ENCODE data around the gene ZNF528.
A peak's percentile ranks its signal among the peaks of the same experiment; 100 is the strongest.

Gene ZNF528

GRCh38 chr19:52397310-52398080 lies at the start of gene ZNF528:
ZNF528 (plus strand) TSS chr19:52397849; CDS start chr19:52402014, 4,165 bp downstream.
- ATAC-seq = peak; percentile 100
- Mint-ChIP-seq H3K9me3 (peaks cover 35% of the 10 kb centered on the region), H3K27me3 (no peaks in the 10 kb centered on the region), H3K4me3 (peak within 1 kb of the TSS; percentile 92), H3K4me1 (peaks cover 21% of the 10 kb centered on the region), H3K27ac (peak within 1 kb of the TSS; percentile 98), H3K36me3 (peaks cover 87% of the 10 kb centered on the region)

GRCh38 chr19:52351512-52351911 lies 46.1 kb upstream of the ZNF528 start:
- Mint-ChIP-seq H3K27me3 (no peaks in the 10 kb centered on the region), H3K4me3 (no peak overlapping the region), H3K27ac (no peak overlapping the region), H3K9me3 (peaks cover 23% of the 10 kb centered on the region), H3K36me3 (peaks cover 81% of the 10 kb centered on the region), H3K4me1 (no peaks in the 10 kb centered on the region)
- no peak for ATAC-seq

- no peak for ATAC-seq
- no peak overlapping the region for H3K4me3 Mint-ChIP-seq
- H3K27me3 Mint-ChIP-seq = no peaks in the 10 kb centered on the region
- H3K36me3 Mint-ChIP-seq = peaks cover 68% of the 10 kb centered on the region
- peaks cover 13% of the 10 kb centered on the region for H3K4me1 Mint-ChIP-seq
- no peak overlapping the region for H3K27ac Mint-ChIP-seq
- H3K9me3 Mint-ChIP-seq = peaks cover 22% of the 10 kb centered on the region
Observed at GRCh38 chr19:52366414-52366824, 31.2 kb upstream of the ZNF528 start.

- peak; percentile 100 for ATAC-seq
- H3K9me3 Mint-ChIP-seq = peaks cover 19% of the 10 kb centered on the region
- peaks cover 13% of the 10 kb centered on the region for H3K4me1 Mint-ChIP-seq
- peak within 1 kb of the TSS; percentile 99 for H3K27ac Mint-ChIP-seq
- H3K27me3 Mint-ChIP-seq = no peaks in the 10 kb centered on the region
- H3K4me3 Mint-ChIP-seq = peak within 1 kb of the TSS; percentile 97
- peaks cover 62% of the 10 kb centered on the region for H3K36me3 Mint-ChIP-seq
Observed at GRCh38 chr19:52369559-52370340, 27.9 kb upstream of the ZNF528 start, which contains the start of gene ZNF880. ZNF880 (plus strand) TSS chr19:52369923; CDS start chr19:52369966, 43 bp downstream.

- Mint-ChIP-seq H3K4me1 (peaks cover 13% of the 10 kb centered on the region), H3K4me3 (peak overlapping the region; percentile 97), H3K36me3 (peaks cover 63% of the 10 kb centered on the region), H3K9me3 (peaks cover 21% of the 10 kb centered on the region), H3K27me3 (no peaks in the 10 kb centered on the region), H3K27ac (peak overlapping the region; percentile 99)
- ATAC-seq = no peak
Observed at GRCh38 chr19:52370341-52370710, 27.3 kb upstream of the ZNF528 start.

GRCh38 chr19:52391135-52391534 lies 6.5 kb upstream of the ZNF528 start:
- ATAC-seq = no peak

GRCh38 chr19:52398081-52398441 lies 412 bp downstream of the ZNF528 start:
- H3K27me3 Mint-ChIP-seq = no peaks in the 10 kb centered on the region
- peaks cover 86% of the 10 kb centered on the region for H3K36me3 Mint-ChIP-seq
- peak; percentile 64 for ATAC-seq
- peaks cover 21% of the 10 kb centered on the region for H3K4me1 Mint-ChIP-seq
- peaks cover 34% of the 10 kb centered on the region for H3K9me3 Mint-ChIP-seq
- H3K4me3 Mint-ChIP-seq = peak overlapping the region; percentile 92
- H3K27ac Mint-ChIP-seq = peak overlapping the region; percentile 98

More at GRCh38 chr19:52391135-52391534, 6.5 kb upstream of the ZNF528 start:
- no peak overlapping the region for H3K27ac Mint-ChIP-seq
- H3K4me1 Mint-ChIP-seq = no peaks in the 10 kb centered on the region
- no peaks in the 10 kb centered on the region for H3K27me3 Mint-ChIP-seq
- H3K36me3 Mint-ChIP-seq = peaks cover 86% of the 10 kb centered on the region
- H3K4me3 Mint-ChIP-seq = no peak overlapping the region
- peaks cover 38% of the 10 kb centered on the region for H3K9me3 Mint-ChIP-seq

GRCh38 chr19:52410276-52410675 lies 12.6 kb downstream of the ZNF528 start:
- H3K4me1 Mint-ChIP-seq = no peaks in the 10 kb centered on the region
- H3K36me3 Mint-ChIP-seq = peaks cover 90% of the 10 kb centered on the region
- no peak overlapping the region for H3K27ac Mint-ChIP-seq
- H3K27me3 Mint-ChIP-seq = no peaks in the 10 kb centered on the region
- peaks cover 29% of the 10 kb centered on the region for H3K9me3 Mint-ChIP-seq
- H3K4me3 Mint-ChIP-seq = no peak overlapping the region
- no peak for ATAC-seq

GRCh38 chr19:52415711-52416110 lies 18.1 kb downstream of the ZNF528 start:
- Mint-ChIP-seq H3K4me1 (no peaks in the 10 kb centered on the region), H3K36me3 (peaks cover 36% of the 10 kb centered on the region), H3K4me3 (no peak overlapping the region), H3K9me3 (peaks cover 28% of the 10 kb centered on the region), H3K27me3 (no peaks in the 10 kb centered on the region), H3K27ac (no peak overlapping the region)
- no peak for ATAC-seq

- ATAC-seq = no peak
- Mint-ChIP-seq H3K4me1 (no peaks in the 10 kb centered on the region), H3K27me3 (no peaks in the 10 kb centered on the region), H3K27ac (no peak within 1 kb of the TSS), H3K36me3 (peaks cover 59% of the 10 kb centered on the region), H3K9me3 (peaks cover 28% of the 10 kb centered on the region), H3K4me3 (no peak within 1 kb of the TSS)
Observed at GRCh38 chr19:52428937-52429336, 31.3 kb downstream of the ZNF528 start, which contains the start of gene ZNF534. ZNF534 (plus strand) TSS chr19:52429148; CDS start chr19:52431475, 2,327 bp downstream.

GRCh38 chr19:52442179-52442578 lies 44.5 kb downstream of the ZNF528 start:
- H3K4me3 Mint-ChIP-seq = no peak overlapping the region
- H3K9me3 Mint-ChIP-seq = peaks cover 35% of the 10 kb centered on the region

GRCh38 chr19:52444506-52444905 lies 46.9 kb downstream of the ZNF528 start:
- Mint-ChIP-seq H3K27ac (no peak overlapping the region), H3K27me3 (no peaks in the 10 kb centered on the region), H3K9me3 (peaks cover 33% of the 10 kb centered on the region), H3K36me3 (peaks cover 9% of the 10 kb centered on the region), H3K4me3 (no peak overlapping the region), H3K4me1 (no peaks in the 10 kb centered on the region)
- no peak for ATAC-seq

More at GRCh38 chr19:52442179-52442578, 44.5 kb downstream of the ZNF528 start:
- ATAC-seq = no peak
- Mint-ChIP-seq H3K27ac (no peak overlapping the region), H3K36me3 (peaks cover 16% of the 10 kb centered on the region), H3K4me1 (no peaks in the 10 kb centered on the region), H3K27me3 (no peaks in the 10 kb centered on the region)

GRCh38 chr19:52451241-52451640 lies 53.6 kb downstream of the ZNF528 start:
- H3K36me3 Mint-ChIP-seq = peaks cover 52% of the 10 kb centered on the region

GRCh38 chr19:52453324-52454094 lies 55.9 kb downstream of the ZNF528 start, which contains the start of gene ZNF578:
ZNF578 (plus strand) TSS chr19:52453553; CDS start chr19:52501846, 48,293 bp downstream.
- peaks cover 58% of the 10 kb centered on the region for H3K9me3 Mint-ChIP-seq
- ATAC-seq = peak; percentile 79
- peak within 1 kb of the TSS; percentile 75 for H3K27ac Mint-ChIP-seq
- peaks cover 73% of the 10 kb centered on the region for H3K36me3 Mint-ChIP-seq
- peaks cover 6% of the 10 kb centered on the region for H3K4me1 Mint-ChIP-seq
- H3K4me3 Mint-ChIP-seq = peak within 1 kb of the TSS; percentile 83
- H3K27me3 Mint-ChIP-seq = peaks cover 11% of the 10 kb centered on the region

More at GRCh38 chr19:52451241-52451640, 53.6 kb downstream of the ZNF528 start:
- H3K9me3 Mint-ChIP-seq = peaks cover 52% of the 10 kb centered on the region
- H3K27me3 Mint-ChIP-seq = peaks cover 9% of the 10 kb centered on the region
- ATAC-seq = no peak
- H3K4me1 Mint-ChIP-seq = peaks cover 6% of the 10 kb centered on the region
- no peak overlapping the region for H3K27ac Mint-ChIP-seq
- no peak overlapping the region for H3K4me3 Mint-ChIP-seq

All from stimulated activated memory B cell treated with anti-CD40 and anti-IgM and Interleukin-4, amounts not matched to agents 10 μg/mL and 1 μg/mL and 100 μg/mL, for 72 hours (primary cell).